NCI-H1105 treated with DMSO at 0.1 percent for 48 hours (cell line): Measurements from ENCODE around the gene FXYD7.
"Not testable (repeated sequence)": the region's sequence is repeated elsewhere in the genome, so short reads cannot be mapped to it uniquely, and the experiment has no call there.

Experiments
- DNase-seq: peaks from one replicate; lab custom pipeline; 2025; lab: John Stamatoyannopoulos, UW

The FXYD7 gene

DNA sequence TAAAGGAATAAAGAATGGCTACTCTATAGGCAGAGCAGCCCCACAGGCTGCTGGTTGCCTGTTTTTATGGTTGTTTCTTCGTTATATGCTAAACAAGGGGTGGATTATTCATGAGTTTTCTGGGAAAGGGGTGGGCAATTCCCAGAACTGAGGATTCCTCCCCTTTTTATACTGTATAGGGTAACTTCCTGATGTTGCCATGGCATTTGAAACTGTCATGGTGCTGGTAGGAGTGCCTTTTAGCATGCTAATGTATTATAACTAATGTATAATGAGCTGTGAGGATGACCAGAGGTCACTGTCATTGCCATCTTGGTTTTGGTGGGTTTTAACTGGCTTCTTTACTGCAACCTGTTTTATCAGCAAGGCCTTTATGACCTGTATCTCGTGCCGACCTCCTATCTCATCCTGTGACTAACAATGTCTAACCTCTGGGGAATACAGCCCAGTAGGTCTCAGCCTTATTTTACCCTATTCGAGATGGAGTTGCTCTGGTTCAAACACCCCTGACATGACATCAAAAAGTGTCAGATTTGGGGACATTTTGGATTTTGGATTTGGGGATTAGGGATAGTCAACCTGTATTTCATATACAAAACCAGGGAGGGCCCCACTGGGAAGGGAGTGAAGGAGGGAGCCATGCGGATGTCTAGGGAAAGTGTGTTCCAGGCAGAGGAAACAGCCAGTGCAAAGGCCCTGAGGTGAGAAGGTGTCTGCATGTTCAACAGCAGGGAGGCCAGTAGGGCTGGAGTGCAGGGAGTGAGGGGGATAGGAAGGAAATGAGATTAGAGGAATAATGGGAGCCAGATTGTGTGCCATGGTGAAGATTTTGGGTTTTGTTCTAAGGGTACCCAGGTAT is 22.4 kb downstream of the FXYD7 start:
- no peak for DNase-seq

DNA sequence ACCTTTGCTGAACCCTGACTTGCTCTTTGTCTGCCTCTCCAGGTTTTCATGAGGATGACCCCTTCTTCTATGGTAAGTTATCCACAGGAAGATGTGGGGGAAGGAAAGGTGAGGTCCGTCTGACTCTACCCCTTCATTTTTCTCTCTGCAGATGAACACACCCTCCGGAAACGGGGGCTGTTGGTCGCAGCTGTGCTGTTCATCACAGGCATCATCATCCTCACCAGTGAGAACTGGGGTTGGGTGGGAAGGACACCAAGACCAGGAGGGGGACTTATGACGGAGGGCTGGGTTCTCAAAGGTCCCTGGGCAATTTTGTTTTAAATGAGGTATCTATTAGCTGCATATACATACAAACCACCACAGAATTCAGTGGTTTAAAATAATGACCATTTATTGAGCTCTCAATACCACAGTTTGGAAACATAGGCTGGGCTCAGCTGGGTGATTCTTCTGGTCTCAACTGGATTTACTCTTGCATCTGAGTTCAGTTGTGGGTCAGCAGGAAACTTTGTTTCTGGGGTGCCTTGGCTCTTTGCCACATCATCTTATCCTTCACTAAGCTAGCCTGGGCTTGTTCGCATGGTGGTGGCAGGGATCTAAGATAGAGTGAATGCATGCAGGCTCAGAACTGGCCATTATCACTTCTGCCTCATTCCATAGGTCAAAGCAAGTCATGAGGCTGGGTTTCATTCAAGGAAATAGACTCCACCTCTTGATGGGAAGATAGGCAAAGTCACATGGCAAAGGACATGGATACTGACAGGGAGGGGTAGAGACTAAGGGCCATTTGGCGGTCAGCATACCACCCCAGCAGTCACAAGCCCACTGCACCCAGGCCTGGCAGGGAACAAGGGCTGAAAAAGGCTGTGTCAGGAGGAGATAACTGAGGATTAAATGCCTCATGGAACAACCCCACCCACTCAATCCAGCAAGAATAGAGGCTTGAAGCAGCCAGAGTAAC is 23.3 kb downstream of the FXYD7 start:
- no peak for DNase-seq

DNA sequence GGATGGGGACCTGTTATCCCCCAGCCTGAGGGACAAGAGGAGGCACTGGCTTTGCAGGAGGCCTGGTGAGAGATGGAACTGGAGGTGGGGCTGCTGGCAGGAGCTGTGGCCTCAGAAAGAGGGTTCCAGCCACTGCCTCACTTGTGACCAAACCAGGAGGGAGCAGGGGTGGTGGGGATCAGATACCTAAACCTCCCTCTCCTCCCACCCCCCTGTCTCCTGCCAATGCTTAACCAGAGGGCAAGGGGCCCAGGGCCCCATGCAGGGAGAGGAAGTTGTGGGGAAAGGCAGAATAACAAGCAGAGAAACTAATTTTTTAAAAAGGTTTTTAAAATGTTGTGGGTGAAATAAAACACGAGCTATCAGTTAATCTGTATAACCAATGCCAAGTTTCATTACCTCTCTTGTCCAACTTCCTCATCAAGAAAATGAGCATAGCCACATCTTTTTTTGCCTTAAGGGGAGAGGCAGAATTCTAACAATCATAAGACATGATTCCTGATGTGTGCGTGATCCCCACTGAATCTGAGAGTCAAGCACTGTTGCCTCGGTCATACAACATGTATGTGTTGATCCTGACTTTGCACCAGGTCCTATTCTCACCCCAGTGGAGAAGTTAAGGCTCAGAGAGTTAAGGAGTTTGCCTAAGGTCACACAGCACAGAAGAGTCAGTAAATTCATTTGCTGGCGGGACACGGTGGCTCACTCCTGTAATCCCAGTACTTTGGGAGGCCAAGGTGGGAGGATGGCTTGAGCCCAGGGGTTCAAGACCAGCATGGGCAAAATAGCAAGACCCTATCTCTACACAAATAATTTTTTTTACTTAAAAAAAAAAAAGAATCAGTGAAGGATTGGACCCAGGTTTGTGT is 24.4 kb downstream of the FXYD7 start:
- no peak for DNase-seq

DNA sequence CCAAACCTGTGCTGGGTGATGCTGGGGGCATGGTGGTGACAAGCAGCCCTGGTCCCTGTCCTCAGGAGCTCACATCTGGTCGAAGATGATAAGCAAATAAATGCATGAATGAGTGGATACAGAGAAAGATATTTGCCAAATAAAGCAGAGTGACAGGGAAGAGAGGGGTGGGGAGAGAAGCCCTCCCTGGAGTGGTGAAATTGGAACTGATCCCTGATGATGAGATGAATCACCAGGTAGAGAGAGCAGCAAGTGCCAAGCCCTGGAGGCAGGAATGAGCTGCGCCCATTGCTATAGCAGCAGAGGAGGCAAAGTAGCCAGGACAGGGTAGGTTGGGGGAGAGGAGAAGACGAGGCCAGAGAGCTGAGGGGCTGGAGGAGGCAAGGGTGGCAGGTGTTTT is 25.1 kb downstream of the FXYD7 start:
- no peak for DNase-seq

DNA sequence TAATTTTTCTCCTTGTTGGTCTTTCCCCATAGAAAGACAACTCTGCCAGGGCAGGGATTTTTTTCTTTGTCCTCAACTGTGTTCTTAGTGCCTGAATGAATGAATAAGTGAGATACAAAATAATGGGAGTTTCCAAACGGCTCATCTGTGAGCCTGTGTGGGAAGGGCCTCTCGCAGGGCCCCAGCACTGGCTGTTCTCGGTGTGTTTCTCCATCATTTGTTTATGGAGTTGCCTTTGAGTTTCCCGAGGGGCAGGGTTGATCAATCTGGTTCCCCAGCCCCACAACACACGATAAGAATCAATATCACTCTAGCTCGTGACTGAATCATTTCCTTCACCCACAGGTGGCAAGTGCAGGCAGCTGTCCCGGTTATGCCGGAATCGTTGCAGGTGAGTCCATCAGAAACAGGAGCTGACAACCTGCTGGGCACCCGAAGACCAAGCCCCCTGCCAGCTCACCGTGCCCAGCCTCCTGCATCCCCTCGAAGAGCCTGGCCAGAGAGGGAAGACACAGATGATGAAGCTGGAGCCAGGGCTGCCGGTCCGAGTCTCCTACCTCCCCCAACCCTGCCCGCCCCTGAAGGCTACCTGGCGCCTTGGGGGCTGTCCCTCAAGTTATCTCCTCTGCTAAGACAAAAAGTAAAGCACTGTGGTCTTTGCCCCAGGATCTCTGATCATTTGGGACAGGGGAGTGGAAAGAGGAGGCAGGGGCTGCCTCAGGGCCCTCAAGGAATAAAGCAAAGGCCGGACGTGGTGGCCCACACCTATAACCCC is 26.4 kb downstream of the FXYD7 start:
- no peak for DNase-seq

DNA sequence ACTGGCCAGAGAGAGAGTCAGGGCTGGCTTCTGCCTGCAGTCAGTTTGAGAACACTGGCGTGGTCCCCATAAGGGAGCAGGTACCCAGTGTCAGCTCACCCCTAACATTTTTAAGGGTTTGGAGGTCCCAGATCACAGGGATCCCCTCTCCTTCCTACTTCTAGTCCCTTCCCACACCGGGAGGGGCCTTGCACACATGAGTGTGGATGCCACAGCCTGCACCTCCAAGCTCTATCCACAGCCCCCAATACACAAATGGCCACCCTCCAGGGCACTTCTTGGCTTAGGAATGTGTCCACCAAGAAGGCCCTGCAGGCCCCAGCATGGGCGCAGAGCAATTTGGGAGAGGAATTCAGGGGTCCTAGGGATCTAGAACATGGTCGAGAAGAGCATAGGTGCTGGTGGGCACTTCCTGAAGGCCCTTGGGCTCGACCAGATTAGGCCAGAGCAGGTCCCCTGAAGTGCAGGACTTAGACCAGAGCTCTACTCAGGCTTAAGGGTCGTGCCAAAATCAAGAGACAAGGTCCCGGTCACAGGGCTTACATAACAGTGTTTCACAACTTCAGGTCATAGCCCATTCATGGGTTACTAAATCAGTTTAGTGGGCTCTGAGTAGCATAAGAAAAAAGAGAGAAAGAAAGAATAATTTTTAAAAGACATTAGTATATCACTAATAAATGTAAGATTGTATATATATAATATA is 27.5 kb downstream of the FXYD7 start:
- no peak for DNase-seq

DNA sequence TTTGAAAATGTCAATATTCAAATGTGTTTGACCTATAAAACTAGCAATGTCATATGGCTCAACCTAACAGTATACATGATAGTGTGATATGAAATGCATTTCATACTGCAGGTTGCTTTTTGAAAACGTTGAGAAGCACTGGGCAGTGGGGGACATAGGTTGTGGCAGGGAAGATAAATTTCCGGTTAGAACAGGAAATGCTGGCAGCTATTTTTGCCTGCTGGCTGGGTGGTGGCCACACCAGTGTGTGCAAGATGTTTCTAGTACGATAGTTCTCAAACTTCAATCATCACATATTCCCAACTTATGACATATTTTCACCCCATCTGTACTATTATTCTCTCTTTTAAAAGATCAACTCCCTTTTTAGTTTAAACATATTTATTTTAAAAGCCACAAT is 28.7 kb downstream of the FXYD7 start:
- no peak for DNase-seq

DNA sequence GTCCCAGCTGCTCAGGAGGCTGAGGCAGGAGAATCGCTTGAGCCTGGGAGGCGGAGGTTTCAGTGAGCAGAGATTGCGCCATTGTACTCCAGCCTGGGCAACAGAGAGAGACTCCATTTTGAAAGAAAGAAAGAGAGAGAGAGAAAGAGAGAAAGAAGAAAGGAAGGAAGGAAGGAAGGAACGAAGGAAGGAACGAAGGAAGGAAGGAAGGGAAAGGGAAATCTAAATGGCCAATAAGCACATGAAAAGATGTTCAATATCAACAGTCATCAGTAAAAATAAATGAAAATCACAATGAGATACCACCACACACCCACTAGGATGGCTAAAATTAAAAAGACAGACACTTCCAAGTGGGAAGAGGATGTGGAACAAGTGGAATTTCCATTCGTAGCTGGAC is 31.2 kb downstream of the FXYD7 start:
- DNase-seq = no peak

DNA sequence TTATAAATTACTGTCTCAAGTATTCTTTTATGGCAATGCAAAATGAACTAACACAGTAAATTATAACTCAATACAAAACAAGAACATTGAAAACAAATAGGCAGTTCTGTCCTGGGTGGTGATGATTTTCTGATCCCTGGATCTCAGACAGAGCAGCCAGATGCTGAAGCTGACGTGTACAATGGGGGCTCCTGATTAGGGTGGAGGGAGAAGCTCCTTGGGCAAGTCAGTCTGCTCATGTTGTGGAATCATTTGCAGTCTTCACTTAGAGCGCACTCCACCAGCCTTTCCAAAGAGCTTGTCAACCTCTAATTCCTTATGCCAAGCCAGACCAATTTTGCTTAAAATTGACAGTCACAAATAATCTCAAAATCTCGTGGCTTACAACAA is 33.1 kb downstream of the FXYD7 start:
- DNase-seq = no peak

DNA sequence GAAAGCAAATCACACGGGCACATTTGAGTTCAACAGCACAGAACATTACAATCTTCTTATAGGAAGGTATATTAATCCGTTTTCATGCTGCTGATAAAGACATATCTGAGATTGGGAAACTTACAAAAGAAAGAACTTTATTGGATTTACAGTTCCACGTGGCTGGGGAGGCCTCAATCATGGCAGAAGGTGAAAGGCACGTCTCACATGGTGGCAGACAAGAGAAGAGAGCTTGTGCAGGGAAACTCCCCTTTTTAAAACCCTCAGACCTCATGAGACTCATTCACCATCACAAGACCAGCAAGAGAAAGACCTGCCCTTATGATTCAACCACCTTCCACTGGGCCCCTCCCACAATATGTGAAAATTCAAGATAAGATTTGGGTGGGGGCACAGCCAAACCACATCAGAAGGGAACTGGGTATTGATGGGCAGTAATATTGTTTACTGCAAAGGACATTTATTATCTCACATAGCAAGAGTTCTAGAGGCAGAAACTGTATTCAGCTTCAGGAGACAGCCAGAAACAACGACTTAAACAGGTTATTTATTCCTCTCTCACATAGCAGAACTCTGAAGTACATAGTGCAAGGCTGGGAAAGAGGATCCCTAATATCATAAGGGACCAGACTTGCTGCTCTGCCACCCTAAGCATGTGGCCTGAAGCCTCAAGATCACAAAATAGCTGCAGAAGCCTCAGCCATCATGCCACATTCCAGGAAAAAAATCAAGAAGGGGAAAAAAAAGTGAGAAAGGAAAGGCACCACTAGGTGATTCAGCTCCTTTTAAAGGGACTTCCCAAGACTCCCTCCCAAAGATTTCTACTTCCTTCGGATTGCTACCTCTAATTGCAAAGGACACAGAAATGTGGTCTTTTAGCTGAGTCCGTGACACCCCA is 34.6 kb downstream of the FXYD7 start:
- DNase-seq = no peak

DNA sequence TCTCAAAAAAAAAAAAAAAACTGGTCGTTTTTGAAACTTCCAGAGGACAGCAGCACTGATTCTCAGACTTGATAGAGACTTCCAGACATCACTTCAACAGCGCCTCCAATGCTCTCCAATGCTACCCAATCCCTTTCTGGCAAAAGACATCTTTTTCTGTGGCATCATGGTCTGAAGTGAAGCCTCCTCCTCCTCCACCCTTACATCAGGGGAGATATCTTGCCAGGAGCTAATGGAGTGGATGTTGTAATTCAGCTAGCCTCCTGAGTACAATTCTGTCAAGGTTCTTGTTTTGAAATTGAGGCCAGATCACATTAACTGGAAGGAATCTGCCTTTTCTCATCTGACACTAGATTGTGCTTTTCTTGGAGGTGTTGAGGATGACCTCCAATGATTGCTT is 35.6 kb downstream of the FXYD7 start:
- DNase-seq = no peak

DNA sequence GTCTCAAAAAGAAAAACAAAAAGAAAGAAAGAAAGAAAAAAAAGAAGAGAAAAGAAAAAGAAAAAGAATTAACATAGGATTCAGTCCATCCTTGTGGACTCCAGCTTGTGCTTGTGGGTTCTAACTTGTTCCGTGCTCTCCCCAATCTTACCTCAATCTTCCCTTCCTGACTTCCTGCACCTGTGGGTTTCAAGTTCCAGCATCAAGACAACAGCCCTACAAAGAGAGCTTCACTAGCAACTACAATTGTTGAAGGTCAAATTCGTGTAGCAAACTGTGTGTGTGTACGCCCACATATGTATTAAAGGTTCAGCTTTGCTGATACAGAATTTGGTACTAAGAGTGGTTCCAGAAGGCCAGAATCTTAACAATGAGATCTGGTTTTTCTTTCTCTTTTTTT is 36.8 kb downstream of the FXYD7 start:
- DNase-seq = no peak

DNA sequence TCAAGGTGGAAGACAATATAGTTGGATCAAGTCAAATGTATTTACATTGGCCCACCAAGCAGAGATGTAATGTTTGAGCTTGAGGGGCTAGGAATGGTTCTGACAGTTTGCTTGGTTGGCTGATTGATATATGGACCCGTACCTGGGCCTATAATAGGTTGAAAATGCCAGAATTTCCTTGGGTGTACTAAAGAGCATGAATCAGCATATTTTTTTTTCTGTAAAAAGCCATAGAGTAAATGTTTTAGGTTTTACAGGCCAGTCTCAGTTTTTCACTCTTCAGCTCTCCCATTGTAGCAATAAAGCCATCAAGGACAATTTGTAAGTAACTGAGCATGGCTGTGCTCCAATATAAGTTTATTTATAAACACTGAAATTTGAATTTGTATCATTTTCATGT is 38.3 kb downstream of the FXYD7 start:
- DNase-seq = no peak

DNA sequence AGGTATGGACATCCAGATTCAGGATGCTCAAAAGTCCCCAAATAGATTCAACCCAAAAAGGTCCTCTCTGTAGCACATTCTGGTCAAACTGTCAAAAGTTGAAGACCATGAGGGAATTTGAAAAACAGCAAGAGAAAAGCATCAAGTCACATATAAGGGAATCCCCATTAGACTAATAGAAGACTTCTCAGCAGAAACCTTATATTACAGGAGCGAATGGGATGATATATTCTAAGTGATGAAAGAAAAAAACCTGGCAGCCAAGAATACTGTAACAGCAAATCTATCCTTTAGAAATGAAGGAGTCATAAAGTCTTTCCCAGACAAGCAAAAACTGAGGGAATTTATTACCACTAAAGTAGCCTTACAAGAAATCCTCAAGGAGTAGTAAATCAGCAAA is 41.2 kb downstream of the FXYD7 start:
- DNase-seq = no peak

DNA sequence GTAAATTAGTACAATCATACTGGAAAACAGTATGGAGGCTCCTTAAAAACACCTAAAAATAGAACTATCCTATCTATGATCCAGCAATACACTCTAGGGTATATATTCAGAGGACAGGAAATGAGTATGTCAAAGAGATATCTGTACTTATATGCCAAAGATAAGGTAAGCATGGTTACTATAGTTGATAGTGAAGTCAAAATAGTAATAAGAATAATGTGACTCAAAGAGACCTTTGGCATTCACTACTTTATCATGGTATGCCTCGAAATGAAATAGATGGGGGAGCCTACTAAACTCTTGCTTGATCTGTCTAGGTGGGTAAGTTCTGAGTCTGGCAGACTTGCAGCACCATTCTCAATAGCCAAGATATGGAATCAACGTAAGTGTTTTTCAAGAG is 41.8 kb downstream of the FXYD7 start:
- DNase-seq = no peak

DNA sequence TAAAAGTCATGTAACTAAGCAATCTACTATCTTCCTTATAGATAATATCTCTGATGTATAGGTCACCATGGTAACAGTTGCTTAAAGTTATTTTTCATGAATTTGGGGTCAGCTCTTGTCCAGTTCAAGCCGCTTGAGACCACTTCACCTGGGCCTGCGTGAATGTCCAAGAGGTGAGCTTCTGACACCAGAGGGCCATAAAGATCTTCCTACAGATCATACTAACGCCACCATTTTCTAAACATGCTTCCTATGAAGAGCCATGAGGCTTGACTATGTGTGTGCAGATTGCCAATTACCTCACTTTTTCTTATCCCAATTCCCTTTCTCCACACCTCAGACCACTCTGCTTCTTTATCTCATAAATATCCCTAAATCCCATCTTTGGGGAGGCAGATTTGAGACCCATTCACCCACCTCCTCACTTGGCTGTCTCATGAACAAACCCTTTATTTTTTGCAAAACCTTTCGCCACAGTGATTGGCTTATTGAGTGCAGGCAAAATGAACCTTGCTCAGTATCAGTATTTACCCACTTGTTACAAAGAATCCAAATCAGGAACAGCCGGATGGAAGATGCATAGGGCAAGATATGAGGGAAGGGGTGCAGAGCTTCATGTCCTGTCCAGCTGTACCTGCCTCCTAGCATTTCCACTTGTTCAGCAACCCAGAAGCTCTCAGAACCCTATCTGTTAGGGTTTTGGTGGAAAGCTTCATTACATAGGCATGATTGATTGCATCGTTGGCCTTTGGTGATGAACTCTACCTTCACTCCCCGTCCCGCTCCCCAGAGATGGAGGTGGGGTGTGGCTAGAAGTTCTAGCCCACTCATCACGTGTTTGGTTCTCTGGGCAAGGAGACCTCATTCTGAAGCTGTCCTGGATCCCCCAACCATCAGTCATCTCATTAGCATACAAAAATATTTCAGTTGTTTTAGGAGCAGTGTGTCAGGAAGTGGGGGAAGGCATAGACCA is 51.2 kb downstream of the FXYD7 start:
- no peak for DNase-seq

DNA sequence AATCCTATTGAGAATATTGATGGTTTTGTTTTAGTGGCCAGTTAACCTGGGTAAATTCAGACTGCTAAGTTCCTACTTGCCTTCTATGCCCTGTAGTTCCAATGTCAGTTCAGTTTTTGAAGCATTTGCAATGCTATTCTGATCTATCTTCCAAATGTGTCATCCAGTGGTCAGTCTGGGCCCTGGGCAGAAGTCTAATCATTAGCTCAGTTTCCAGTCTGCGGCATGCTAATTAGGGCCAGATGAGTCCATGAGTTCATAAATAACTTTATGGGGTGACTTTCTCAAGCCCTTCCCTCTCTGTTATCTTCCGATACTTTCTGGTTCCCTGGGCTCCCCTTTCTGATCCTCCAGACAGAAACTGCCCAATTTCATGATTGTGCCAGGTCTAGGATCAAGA is 52.8 kb downstream of the FXYD7 start:
- no peak for DNase-seq

DNA sequence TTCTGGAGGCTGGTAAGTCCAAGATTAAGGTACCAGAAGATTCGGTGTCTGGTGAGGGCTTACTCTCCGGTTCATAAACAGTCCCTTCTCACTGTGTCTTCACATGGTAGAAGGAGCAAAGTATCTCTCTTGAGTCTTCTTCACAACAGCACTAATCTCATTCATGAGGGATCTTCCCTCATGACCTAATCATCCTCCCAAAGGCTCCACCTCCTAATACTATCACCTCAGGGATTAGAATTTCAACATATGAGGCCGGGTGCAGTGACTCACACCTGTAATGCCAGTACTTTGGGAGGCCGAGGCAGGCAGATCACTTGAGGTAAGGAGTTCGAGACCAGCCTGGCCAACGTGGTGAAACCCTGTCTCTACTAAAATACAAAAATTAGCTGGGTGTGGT is 53.8 kb downstream of the FXYD7 start:
- not testable (repeated sequence) for DNase-seq
